HepG2 (cell line): Measurements from ENCODE around the gene SRSF4. TPM values are rescaled to one million over a fixed set of nuclear protein-coding genes. Genes with fewer than 3 reads are reported as not detected.

Experiments used
- ETV5 ChIP-seq: IDR thresholded peaks from 2 replicates; pipeline ENCODE4 v1.6.1; 2018; ENCODE audit warnings: missing biosample characterization, missing genetic modification reagents, inconsistent platforms, borderline replicate concordance
- HES4 ChIP-seq: sonication (generic); formaldehyde crosslinking; IDR thresholded peaks from 2 replicates; pipeline ENCODE4 v1.9.0; 2021; ENCODE audit warnings: mild to moderate bottlenecking, missing genetic modification reagents, borderline replicate concordance
- HMGXB4 ChIP-seq, 2 experiments: sonication (generic) in 1 of 2; formaldehyde crosslinking in 1 of 2; IDR thresholded peaks; 2 replicates each; pipeline versions ENCODE4 v1.4.0 to v1.6.1; 2018 to 2020; ENCODE audit warnings: missing genetic modification reagents in 2 of 2, borderline replicate concordance in 1 of 2, low read depth in 1 of 2, mild to moderate bottlenecking in 1 of 2, missing biosample characterization in 1 of 2
- NFE2L2 ChIP-seq: fragments of 150-350 bp; IDR thresholded peaks from 2 replicates; pipeline ENCODE4 v1.6.1; 2014; ENCODE audit warnings: low read length
- NONO ChIP-seq, 2 experiments: fragments of 450-650 bp in 1 of 2; sonication (generic) in 1 of 2; formaldehyde crosslinking in 1 of 2; IDR thresholded peaks in 1 of 2; conservative IDR thresholded peaks in 1 of 2; 2 replicates each; pipeline versions ENCODE4 v1.6.1 to v1.8.0; 2017 to 2022; ENCODE audit warnings: mild to moderate bottlenecking in 1 of 2, missing genetic modification reagents in 1 of 2, moderate library complexity in 1 of 2
- PRMT3 ChIP-seq: sonication (generic); formaldehyde crosslinking; IDR thresholded peaks from 2 replicates; pipeline ENCODE4 v1.8.1; 2022; ENCODE audit warnings: low read depth, mild to moderate bottlenecking, moderate library complexity, missing genetic modification reagents, borderline replicate concordance
- RFX1 ChIP-seq: fragments of 450-650 bp; IDR thresholded peaks from 2 replicates; pipeline ENCODE4 v1.6.1; 2017
- SNAPC2 ChIP-seq: sonication (generic); formaldehyde crosslinking; IDR thresholded peaks from 2 replicates; pipeline ENCODE4 v1.8.1; 2022; ENCODE audit warnings: mild to moderate bottlenecking, missing genetic modification reagents
- SNRNP70 ChIP-seq: fragments of 200-400 bp; formaldehyde crosslinking; IDR thresholded peaks from 2 replicates; pipeline ENCODE4 v1.6.1; 2017; ENCODE audit warnings: mild to moderate bottlenecking, low read depth, low read length, moderate library complexity
- SP2 ChIP-seq: sonication (generic); formaldehyde crosslinking; IDR thresholded peaks from 2 replicates; pipeline ENCODE4 v1.5.1; 2020; ENCODE audit warnings: mild to moderate bottlenecking, missing genetic modification reagents
- SP5 ChIP-seq: IDR thresholded peaks from 2 replicates; pipeline ENCODE4 v1.6.1; 2016; ENCODE audit warnings: low read depth, borderline replicate concordance
- THRA ChIP-seq: sonication (generic); formaldehyde crosslinking; IDR thresholded peaks from 2 replicates; pipeline ENCODE4 v1.4.0; 2020; ENCODE audit warnings: missing genetic modification reagents, borderline replicate concordance
- ZBTB2 ChIP-seq: sonication (generic); formaldehyde crosslinking; IDR thresholded peaks from 2 replicates; pipeline ENCODE4 v1.8.0; 2022; ENCODE audit warnings: low read depth, missing genetic modification reagents
- ZBTB49 ChIP-seq: sonication (generic); formaldehyde crosslinking; IDR thresholded peaks from 2 replicates; pipeline ENCODE4 v1.4.0; 2020; ENCODE audit warnings: missing genetic modification reagents, borderline replicate concordance
- ZNF124 ChIP-seq: sonication (generic); formaldehyde crosslinking; IDR thresholded peaks from 2 replicates; pipeline ENCODE4 v1.4.0; 2020; ENCODE audit warnings: missing genetic modification reagents
- ZNF235 ChIP-seq: sonication (generic); formaldehyde crosslinking; IDR thresholded peaks from 2 replicates; pipeline ENCODE4 v1.8.1; 2023; ENCODE audit warnings: mild to moderate bottlenecking, missing genetic modification reagents, borderline replicate concordance
- ZNF354B ChIP-seq: sonication (generic); formaldehyde crosslinking; IDR thresholded peaks from 2 replicates; pipeline ENCODE4 v1.8.0; 2022; ENCODE audit warnings: mild to moderate bottlenecking, missing genetic modification reagents
- ZNF414 ChIP-seq: sonication (generic); formaldehyde crosslinking; IDR thresholded peaks from 2 replicates; pipeline ENCODE4 v1.5.0; 2020; ENCODE audit warnings: missing genetic modification reagents
- ZNF691 ChIP-seq: sonication (generic); formaldehyde crosslinking; IDR thresholded peaks from 2 replicates; pipeline ENCODE4 v1.4.0; 2020; ENCODE audit warnings: missing genetic modification reagents, low read depth, mild to moderate bottlenecking, borderline replicate concordance
- polyA plus RNA-seq, 8 experiments: library from polyadenylated mRNA; depleted of rRNA in 3 of 8; stranded (reverse) in 7 of 8; unstranded in 1 of 8; fragments of >200 nt; fragmentation: Illumina TruSeq in 4 of 8; extraction: Trizol in 4 of 8; gene quantifications; 2 replicates each; pipeline versions ENCODE4 v1.2.1 to v1.2.3, GENCODE V29; 2011 to 2016; ENCODE audit warnings: low read depth in 4 of 8, missing spikeins in 1 of 8, mixed read lengths in 1 of 8; ENCODE audit not compliant: insufficient read depth in 1 of 8
- total RNA-seq, 5 experiments: library from RNA; depleted of rRNA; stranded (reverse); fragments of >200 nt; fragmentation: Illumina TruSeq; extraction: Trizol; gene quantifications; 2 replicates each; pipeline ENCODE4 v1.2.3, GENCODE V29; 2016; ENCODE audit warnings: low read depth in 1 of 5

The SRSF4 gene
- total and polyA plus RNA-seq, 2 of the 13 experiments (the other 11 are each of a cell fraction or from before 2014, with no cell fraction given) = 37.7 to 50.9 TPM

GRCh38 chr1:29230553-29231378 lies 49.1 kb upstream of the SRSF4 start, which contains the start of gene MECR (continued):
- no peak for TF ChIP-seq ZNF235
- no peak; the same call in 1 of the 2 replicates for TF ChIP-seq ZNF414 (CRISPR knock-in tag)
- no peak for TF ChIP-seq PRMT3 (CRISPR knock-in tag)
- no peak for TF ChIP-seq ZNF354B (CRISPR knock-in tag)
- TF ChIP-seq ZNF691 (CRISPR knock-in tag) = no peak; the same call in 1 of the 2 replicates
- no peak for TF ChIP-seq ZBTB2
- peak; percentile 36 for TF ChIP-seq SNAPC2 (CRISPR knock-in tag)
- TF ChIP-seq ZBTB49 (CRISPR knock-in tag) = no peak
- no peak for TF ChIP-seq NONO (IDR thresholded peaks at IDR 0.05)
- TF ChIP-seq NONO (CRISPR knock-in tag; conservative IDR thresholded peaks at IDR 0.05) = peak; percentile 69; the same call in 1 of the 2 replicates
- peak; percentile 42; the same call in 1 of the 2 replicates for TF ChIP-seq SP2 (CRISPR knock-in tag)
- TF ChIP-seq HMGXB4 (CRISPR knock-in tag; IDR thresholded peaks at IDR 0.05; ENCODE audit: borderline replicate concordance in 1 of 2, low read depth in 1 of 2) = peak; percentile 72 to 81; a peak in 3 of 4 replicates
- TF ChIP-seq ETV5 (CRISPR knock-in tag) = no peak; the same call in 1 of the 2 replicates
- no peak for TF ChIP-seq NFE2L2
- peak; percentile 54; the same call in 1 of the 2 replicates for TF ChIP-seq HES4 (CRISPR knock-in tag)
- peak; percentile 53 for TF ChIP-seq THRA (CRISPR knock-in tag)
- no peak; the same call in 1 of the 2 replicates for TF ChIP-seq ZNF124
- peak; percentile 89 for TF ChIP-seq SP5 (CRISPR knock-in tag)
- TF ChIP-seq SNRNP70 = no peak
- no peak for TF ChIP-seq RFX1
